K562 (cell line): ENCODE results near the gene EGR2. TPM values are rescaled to one million over a fixed set of nuclear protein-coding genes. Genes with fewer than 3 reads are reported as not detected.

Experiments used
- BCOR ChIP-seq: fragments of 450-650 bp; IDR thresholded peaks from 2 replicates; pipeline ENCODE4 v1.6.1; 2016
- CSDE1 ChIP-seq, 2 experiments: fragments of 450-650 bp; IDR thresholded peaks; 2 replicates each; pipeline ENCODE4 v1.6.1; 2016; ENCODE audit warnings: mild to moderate bottlenecking in 1 of 2
- DDX20 ChIP-seq: fragments of 450-650 bp; IDR thresholded peaks from 2 replicates; pipeline ENCODE4 v1.6.1; 2016; ENCODE audit warnings: missing genetic modification characterization, low read depth, mild to moderate bottlenecking, missing compliant biosample characterization, moderate library complexity
- JUND ChIP-seq, 2 experiments: IDR thresholded peaks; 2 replicates in 1 of 2; 3 replicates in 1 of 2; pipeline ENCODE4 v1.6.1; 2011; ENCODE audit warnings: borderline replicate concordance in 2 of 2, low read depth in 2 of 2, low read length in 2 of 2, improper control_type of control experiment in 1 of 2, missing biosample characterization in 1 of 2, missing genetic modification characterization in 1 of 2, missing genetic modification reagents in 1 of 2
- KHSRP ChIP-seq: fragments of 450-650 bp; IDR thresholded peaks from 2 replicates; pipeline ENCODE4 v1.6.1; 2017
- LEF1 ChIP-seq: fragments of 450-650 bp; IDR thresholded peaks from 2 replicates; pipeline ENCODE4 v1.6.1; 2016; ENCODE audit warnings: mild to moderate bottlenecking
- NFIX ChIP-seq: fragments of 250-450 bp; sonication (Bioruptor Pico); IDR thresholded peaks from 2 replicates; pipeline ENCODE4 v1.4.0; 2020; ENCODE audit warnings: low read depth, mild to moderate bottlenecking, moderate library complexity
- NR2C2 ChIP-seq, 2 experiments: fragments of 200-800 bp in 1 of 2; sonication (Bioruptor generic) in 1 of 2; sonication (generic) in 1 of 2; formaldehyde crosslinking in 1 of 2; IDR thresholded peaks; 2 replicates each; pipeline versions ENCODE4 v1.6.1 to v1.8.0; 2016 to 2022; ENCODE audit warnings: mild to moderate bottlenecking in 1 of 2, missing compliant biosample characterization in 1 of 2, missing genetic modification characterization in 1 of 2, missing genetic modification reagents in 1 of 2
- SRSF3 ChIP-seq: fragments of 200-400 bp; formaldehyde crosslinking; IDR thresholded peaks from 2 replicates; pipeline ENCODE4 v1.6.1; 2016; ENCODE audit warnings: mild to moderate bottlenecking, low read length, moderate library complexity; ENCODE audit not compliant: insufficient read depth
- ZNF551 ChIP-seq: fragments of 250-450 bp; sonication (Bioruptor Pico); IDR thresholded peaks from 2 replicates; pipeline ENCODE4 v1.5.0; 2021; ENCODE audit warnings: mild to moderate bottlenecking, moderate library complexity
- polyA plus RNA-seq, 8 experiments: library from polyadenylated mRNA; depleted of rRNA in 4 of 8; stranded (reverse) in 5 of 8; unstranded in 3 of 8; fragments of >200 nt; fragmentation: Nextera tagmentation in 2 of 8; fragmentation: Illumina TruSeq in 1 of 8; extraction: Ambion mirVana in 2 of 8; extraction: Trizol in 1 of 8; gene quantifications; 2 replicates each; pipeline versions ENCODE4 v1.2.1 to v1.2.3, GENCODE V29; 2011 to 2014; ENCODE audit warnings: inconsistent platforms in 1 of 8, missing spikeins in 1 of 8
- total RNA-seq, 7 experiments: library from RNA; depleted of rRNA in 6 of 7; stranded (reverse); fragments of >200 nt in 6 of 7; fragmentation: Illumina TruSeq in 2 of 7; extraction: Trizol in 2 of 7; gene quantifications; 2 replicates each; pipeline versions ENCODE4 v1.2.1 to v1.2.3, GENCODE V29; 2011 to 2021; ENCODE audit warnings: low replicate concordance in 1 of 7
- TF ChIP-seq, protein P1 (sequence below), 2 experiments: IDR thresholded peaks; 2 replicates each; pipeline ENCODE4 v1.6.1; 2011; ENCODE audit warnings: borderline replicate concordance in 1 of 2, control low read depth in 1 of 2, low read depth in 1 of 2, low read length in 1 of 2, mild to moderate bottlenecking in 1 of 2, mixed read lengths in 1 of 2, moderate library complexity in 1 of 2; ENCODE audit not compliant: insufficient read depth in 1 of 2, insufficient read length in 1 of 2, poor library complexity in 1 of 2, severe bottlenecking in 1 of 2; ENCODE audit errors: extremely low read depth in 1 of 2
- TF ChIP-seq, protein P2 (sequence below): fragments of 250-450 bp; sonication (Bioruptor Pico); IDR thresholded peaks from 2 replicates; pipeline ENCODE4 v1.5.1; 2021; ENCODE audit warnings: mild to moderate bottlenecking
- TF ChIP-seq, protein P3 (sequence below): sonication (generic); formaldehyde crosslinking; IDR thresholded peaks from 2 replicates; pipeline ENCODE4 v1.8.0; 2022; ENCODE audit warnings: mild to moderate bottlenecking, missing genetic modification reagents
- TF ChIP-seq, protein P4 (sequence below): fragments of 200-800 bp; sonication (Bioruptor generic); IDR thresholded peaks from 2 replicates; pipeline ENCODE4 v1.6.1; 2016; ENCODE audit warnings: missing genetic modification characterization, missing compliant biosample characterization
- TF ChIP-seq, protein P5 (sequence below): fragments of 450-650 bp; IDR thresholded peaks from 2 replicates; pipeline ENCODE4 v1.7.0; 2016; ENCODE audit warnings: borderline replicate concordance

The EGR2 gene
- total and polyA plus RNA-seq, 9 of the 15 experiments (the other 6 are each of a cell fraction or from before 2014, with no cell fraction given), result 0.08 to 0.18 (median 0.12) TPM; not detected in 4

DNA sequence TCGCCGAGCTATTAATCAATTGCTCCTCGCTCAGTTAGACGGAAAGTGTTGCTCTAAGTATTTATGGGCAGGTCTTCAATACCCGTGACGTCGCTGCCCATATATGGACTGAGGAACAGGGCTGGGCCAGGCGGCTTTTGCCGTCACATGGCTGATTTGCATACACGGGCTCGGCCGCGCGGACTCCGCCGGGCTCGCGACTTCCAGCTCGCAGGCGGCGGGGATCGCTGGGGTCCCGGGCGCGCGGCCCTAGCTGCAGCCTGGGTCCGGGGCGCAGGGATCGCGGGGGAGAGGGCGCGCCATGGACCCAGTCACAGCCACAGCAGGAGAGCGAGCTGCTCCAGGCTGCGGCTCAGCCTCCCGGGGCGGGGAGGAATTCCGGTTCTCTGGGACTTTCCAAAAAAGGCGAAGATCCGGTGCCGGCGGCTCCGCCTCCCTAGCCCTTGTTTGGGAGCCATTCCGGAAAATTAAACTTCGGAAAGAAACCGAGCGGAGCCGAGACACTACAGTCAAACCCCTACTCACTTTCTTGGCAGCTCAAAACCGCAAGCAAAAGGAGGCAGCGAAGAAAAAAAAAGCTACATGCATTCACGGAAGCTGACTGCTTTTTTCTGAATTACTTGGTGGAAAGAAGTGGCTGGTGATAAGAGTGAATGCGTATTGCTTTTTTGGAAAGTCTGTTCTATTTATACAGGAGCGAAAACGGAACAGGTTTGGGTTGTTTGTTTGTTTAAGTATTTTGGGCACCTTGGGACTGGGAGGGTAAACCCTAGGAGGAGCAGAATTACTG is at the start of gene EGR2 (continued):
- TF ChIP-seq SRSF3 (no peak), CSDE1 (IDR thresholded peaks at IDR 0.05) (no peak), KHSRP (no peak), JUND (IDR thresholded peaks at IDR 0.05; ENCODE audit: borderline replicate concordance, low read depth, low read length) (no peak), JUND (tag; IDR thresholded peaks at IDR 0.05; ENCODE audit: borderline replicate concordance, low read depth, low read length) (no peak), NR2C2 (CRISPR knock-in tag; IDR thresholded peaks at IDR 0.05) (no peak), NR2C2 (tag; IDR thresholded peaks at IDR 0.05) (no peak), LEF1 (no peak), ZNF551 (no peak), BCOR (no peak), NFIX (CRISPR knock-in tag) (no peak), DDX20 (tag) (no peak)
- TF ChIP-seq, protein P1, sequence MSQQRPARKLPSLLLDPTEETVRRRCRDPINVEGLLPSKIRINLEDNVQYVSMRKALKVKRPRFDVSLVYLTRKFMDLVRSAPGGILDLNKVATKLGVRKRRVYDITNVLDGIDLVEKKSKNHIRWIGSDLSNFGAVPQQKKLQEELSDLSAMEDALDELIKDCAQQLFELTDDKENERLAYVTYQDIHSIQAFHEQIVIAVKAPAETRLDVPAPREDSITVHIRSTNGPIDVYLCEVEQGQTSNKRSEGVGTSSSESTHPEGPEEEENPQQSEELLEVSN (IDR thresholded peaks at IDR 0.05; ENCODE audit: borderline replicate concordance in 1 of 2, extremely low read depth in 1 of 2, insufficient read depth in 1 of 2, insufficient read length in 1 of 2, low read depth in 1 of 2, low read length in 1 of 2, poor library complexity in 1 of 2, severe bottlenecking in 1 of 2), result peak in 1 of 2 experiments; percentile 61
- TF ChIP-seq, protein P2, sequence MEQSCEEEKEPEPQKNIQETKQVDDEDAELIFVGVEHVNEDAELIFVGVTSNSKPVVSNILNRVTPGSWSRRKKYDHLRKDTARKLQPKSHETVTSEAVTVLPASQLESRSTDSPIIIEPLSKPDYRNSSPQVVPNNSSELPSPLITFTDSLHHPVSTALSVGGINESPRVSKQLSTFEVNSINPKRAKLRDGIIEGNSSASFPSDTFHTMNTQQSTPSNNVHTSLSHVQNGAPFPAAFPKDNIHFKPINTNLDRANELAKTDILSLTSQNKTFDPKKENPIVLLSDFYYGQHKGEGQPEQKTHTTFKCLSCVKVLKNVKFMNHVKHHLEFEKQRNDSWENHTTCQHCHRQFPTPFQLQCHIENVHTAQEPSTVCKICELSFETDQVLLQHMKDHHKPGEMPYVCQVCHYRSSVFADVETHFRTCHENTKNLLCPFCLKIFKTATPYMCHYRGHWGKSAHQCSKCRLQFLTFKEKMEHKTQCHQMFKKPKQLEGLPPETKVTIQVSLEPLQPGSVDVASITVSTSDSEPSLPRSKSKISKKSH (CRISPR knock-in tag), result no peak
- TF ChIP-seq, protein P3, sequence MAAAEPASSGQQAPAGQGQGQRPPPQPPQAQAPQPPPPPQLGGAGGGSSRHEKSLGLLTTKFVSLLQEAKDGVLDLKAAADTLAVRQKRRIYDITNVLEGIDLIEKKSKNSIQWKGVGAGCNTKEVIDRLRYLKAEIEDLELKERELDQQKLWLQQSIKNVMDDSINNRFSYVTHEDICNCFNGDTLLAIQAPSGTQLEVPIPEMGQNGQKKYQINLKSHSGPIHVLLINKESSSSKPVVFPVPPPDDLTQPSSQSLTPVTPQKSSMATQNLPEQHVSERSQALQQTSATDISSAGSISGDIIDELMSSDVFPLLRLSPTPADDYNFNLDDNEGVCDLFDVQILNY (CRISPR knock-in tag), result no peak
- TF ChIP-seq, protein P4, sequence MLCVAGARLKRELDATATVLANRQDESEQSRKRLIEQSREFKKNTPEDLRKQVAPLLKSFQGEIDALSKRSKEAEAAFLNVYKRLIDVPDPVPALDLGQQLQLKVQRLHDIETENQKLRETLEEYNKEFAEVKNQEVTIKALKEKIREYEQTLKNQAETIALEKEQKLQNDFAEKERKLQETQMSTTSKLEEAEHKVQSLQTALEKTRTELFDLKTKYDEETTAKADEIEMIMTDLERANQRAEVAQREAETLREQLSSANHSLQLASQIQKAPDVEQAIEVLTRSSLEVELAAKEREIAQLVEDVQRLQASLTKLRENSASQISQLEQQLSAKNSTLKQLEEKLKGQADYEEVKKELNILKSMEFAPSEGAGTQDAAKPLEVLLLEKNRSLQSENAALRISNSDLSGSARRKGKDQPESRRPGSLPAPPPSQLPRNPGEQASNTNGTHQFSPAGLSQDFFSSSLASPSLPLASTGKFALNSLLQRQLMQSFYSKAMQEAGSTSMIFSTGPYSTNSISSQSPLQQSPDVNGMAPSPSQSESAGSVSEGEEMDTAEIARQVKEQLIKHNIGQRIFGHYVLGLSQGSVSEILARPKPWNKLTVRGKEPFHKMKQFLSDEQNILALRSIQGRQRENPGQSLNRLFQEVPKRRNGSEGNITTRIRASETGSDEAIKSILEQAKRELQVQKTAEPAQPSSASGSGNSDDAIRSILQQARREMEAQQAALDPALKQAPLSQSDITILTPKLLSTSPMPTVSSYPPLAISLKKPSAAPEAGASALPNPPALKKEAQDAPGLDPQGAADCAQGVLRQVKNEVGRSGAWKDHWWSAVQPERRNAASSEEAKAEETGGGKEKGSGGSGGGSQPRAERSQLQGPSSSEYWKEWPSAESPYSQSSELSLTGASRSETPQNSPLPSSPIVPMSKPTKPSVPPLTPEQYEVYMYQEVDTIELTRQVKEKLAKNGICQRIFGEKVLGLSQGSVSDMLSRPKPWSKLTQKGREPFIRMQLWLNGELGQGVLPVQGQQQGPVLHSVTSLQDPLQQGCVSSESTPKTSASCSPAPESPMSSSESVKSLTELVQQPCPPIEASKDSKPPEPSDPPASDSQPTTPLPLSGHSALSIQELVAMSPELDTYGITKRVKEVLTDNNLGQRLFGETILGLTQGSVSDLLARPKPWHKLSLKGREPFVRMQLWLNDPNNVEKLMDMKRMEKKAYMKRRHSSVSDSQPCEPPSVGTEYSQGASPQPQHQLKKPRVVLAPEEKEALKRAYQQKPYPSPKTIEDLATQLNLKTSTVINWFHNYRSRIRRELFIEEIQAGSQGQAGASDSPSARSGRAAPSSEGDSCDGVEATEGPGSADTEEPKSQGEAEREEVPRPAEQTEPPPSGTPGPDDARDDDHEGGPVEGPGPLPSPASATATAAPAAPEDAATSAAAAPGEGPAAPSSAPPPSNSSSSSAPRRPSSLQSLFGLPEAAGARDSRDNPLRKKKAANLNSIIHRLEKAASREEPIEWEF (CRISPR knock-in tag), result no peak
- TF ChIP-seq, protein P5, sequence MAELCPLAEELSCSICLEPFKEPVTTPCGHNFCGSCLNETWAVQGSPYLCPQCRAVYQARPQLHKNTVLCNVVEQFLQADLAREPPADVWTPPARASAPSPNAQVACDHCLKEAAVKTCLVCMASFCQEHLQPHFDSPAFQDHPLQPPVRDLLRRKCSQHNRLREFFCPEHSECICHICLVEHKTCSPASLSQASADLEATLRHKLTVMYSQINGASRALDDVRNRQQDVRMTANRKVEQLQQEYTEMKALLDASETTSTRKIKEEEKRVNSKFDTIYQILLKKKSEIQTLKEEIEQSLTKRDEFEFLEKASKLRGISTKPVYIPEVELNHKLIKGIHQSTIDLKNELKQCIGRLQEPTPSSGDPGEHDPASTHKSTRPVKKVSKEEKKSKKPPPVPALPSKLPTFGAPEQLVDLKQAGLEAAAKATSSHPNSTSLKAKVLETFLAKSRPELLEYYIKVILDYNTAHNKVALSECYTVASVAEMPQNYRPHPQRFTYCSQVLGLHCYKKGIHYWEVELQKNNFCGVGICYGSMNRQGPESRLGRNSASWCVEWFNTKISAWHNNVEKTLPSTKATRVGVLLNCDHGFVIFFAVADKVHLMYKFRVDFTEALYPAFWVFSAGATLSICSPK, result no peak
